Measurements from ENCODE around the gene SYTL3. TPM values are rescaled to one million over a fixed set of nuclear protein-coding genes. Genes with fewer than 3 reads are reported as not detected.

Gene SYTL3
- total and polyA plus RNA-seq, 2 of the 8 experiments (the other 6 are each of a cell fraction or from before 2014, with no cell fraction given): 0.27 to 0.99 TPM

Small RNAs within 50 kb of the gene (microRNA-seq; reads per million reads assigned to microRNA genes)
- gene MIR3918 (ENCODE audit: borderline microRNAs expressed in 2 of 2, borderline number of aligned reads in 2 of 2, borderline replicate concordance in 1 of 2) (0 reads per million in 2 experiments), gene MIR7161 (ENCODE audit: borderline microRNAs expressed in 2 of 2, borderline number of aligned reads in 2 of 2, borderline replicate concordance in 1 of 2) (0 reads per million in 2 experiments)

Small RNAs within 50 kb of the gene (small RNA-seq; reads per million reads assigned to genes)
- not detected for gene MIR3918 (ENCODE audit: insufficient read depth)
- gene MIR7161 (ENCODE audit: insufficient read depth): not detected

Other genes with a start within 250 kb of the SYTL3 start
- gene TMEM181, start 90.0 kb upstream of the SYTL3 start, total RNA-seq (2021; fragmentation: NEBNext Ultra II Directional; extraction: Animal tissue kit (Norgen Biotek cat#: 25700)): 18.2 and 19.0 TPM in 2 replicates
- 7.3 and 8.6 TPM in 2 replicates for gene TMEM181, start 90.0 kb upstream of the SYTL3 start, polyA plus RNA-seq (2011; rRNA removed)
- gene DYNLT1, start 5.3 kb upstream of the SYTL3 start, total RNA-seq (2021; fragmentation: NEBNext Ultra II Directional; extraction: Animal tissue kit (Norgen Biotek cat#: 25700)): 109 and 119 TPM in 2 replicates
- 148 and 245 TPM in 2 replicates for gene DYNLT1, start 5.3 kb upstream of the SYTL3 start, polyA plus RNA-seq (2011; rRNA removed)
- gene EZR, start 169.3 kb downstream of the SYTL3 start, total RNA-seq (2021; fragmentation: NEBNext Ultra II Directional; extraction: Animal tissue kit (Norgen Biotek cat#: 25700)): 286 and 287 TPM in 2 replicates
- 122 and 138 TPM in 2 replicates for gene EZR, start 169.3 kb downstream of the SYTL3 start, polyA plus RNA-seq (2011; rRNA removed)